ENCODE measurements around the gene BTBD9. TPM values are rescaled to one million over a fixed set of nuclear protein-coding genes. Genes with fewer than 3 reads are reported as not detected.

Gene BTBD9
- total RNA-seq, 2 experiments from 2014 or later: 8.2 to 12.2 TPM

GRCh38 chr6:38504996-38505395, 134.7 kb downstream of the BTBD9 start:
- CTCF ChIA-PET: no interaction called here
- POLR2A ChIA-PET: no interaction called here
- Mint-ChIP-seq H3K27ac (no peak overlapping the region), H3K36me3 (ENCODE audit: low read depth) (no peaks in the 10 kb centered on the region), H3K9me3 (ENCODE audit: low read depth) (no peaks in the 10 kb centered on the region), H3K4me1 (no peaks in the 10 kb centered on the region), H3K4me3 (no peak overlapping the region), H3K27me3 (no peaks in the 10 kb centered on the region)
- no peak for ATAC-seq
- intact Hi-C loops (cut with DNase I, micrococcal nuclease): no loop called here
- DNase-seq: no peak

- Mint-ChIP-seq H3K27ac (no peak overlapping the region), H3K4me1 (no peaks in the 10 kb centered on the region), H3K9me3 (ENCODE audit: low read depth) (no peaks in the 10 kb centered on the region), H3K4me3 (no peak overlapping the region), H3K36me3 (ENCODE audit: low read depth) (no peaks in the 10 kb centered on the region), H3K27me3 (no peaks in the 10 kb centered on the region)
- ChIA-PET CTCF (interaction anchor here (0.6 kb wide), 1 partner anchor 934 kb away, joined by 3 read pairs; no protein-coding TSS in a partner anchor), POLR2A (no interaction called here)
- no peak for DNase-seq
- intact Hi-C loops (cut with DNase I, micrococcal nuclease): no loop called here
- ATAC-seq: no peak
Measured at GRCh38 chr6:38503960-38504682, 135.6 kb downstream of the BTBD9 start.

GRCh38 chr6:38503032-38503773, 136.5 kb downstream of the BTBD9 start:
- CTCF ChIA-PET: interaction anchor here (0.6 to 1.5 kb wide), 3 partner anchors 9 to 933 kb away, joined by 3 to 8 read pairs (median 4); no protein-coding TSS in a partner anchor

GRCh38 chr6:38502423-38502822, 137.3 kb downstream of the BTBD9 start:
- CTCF ChIA-PET: interaction anchor here (0.6 to 1.5 kb wide), 3 partner anchors 8 to 88 kb away, joined by 3 to 8 read pairs (median 4); no protein-coding TSS in a partner anchor
- H3K4me1 Mint-ChIP-seq: no peaks in the 10 kb centered on the region
- ATAC-seq (no peak), DNase-seq (no peak)
- H3K36me3 Mint-ChIP-seq (ENCODE audit: low read depth): no peaks in the 10 kb centered on the region
- POLR2A ChIA-PET: no interaction called here
- H3K4me3 Mint-ChIP-seq: no peak overlapping the region
- intact Hi-C loops (cut with DNase I, micrococcal nuclease): no loop called here
- no peaks in the 10 kb centered on the region for H3K27me3 Mint-ChIP-seq
- H3K9me3 Mint-ChIP-seq (ENCODE audit: low read depth): no peaks in the 10 kb centered on the region
- no peak overlapping the region for H3K27ac Mint-ChIP-seq

More at GRCh38 chr6:38503032-38503773, 136.5 kb downstream of the BTBD9 start:
- H3K27me3 Mint-ChIP-seq: no peaks in the 10 kb centered on the region
- no peaks in the 10 kb centered on the region for H3K36me3 Mint-ChIP-seq (ENCODE audit: low read depth)
- intact Hi-C loops (cut with DNase I, micrococcal nuclease): no loop called here
- ATAC-seq: no peak
- POLR2A ChIA-PET: no interaction called here
- no peaks in the 10 kb centered on the region for H3K4me1 Mint-ChIP-seq
- no peak overlapping the region for H3K27ac Mint-ChIP-seq
- no peaks in the 10 kb centered on the region for H3K9me3 Mint-ChIP-seq (ENCODE audit: low read depth)
- no peak for DNase-seq
- no peak overlapping the region for H3K4me3 Mint-ChIP-seq

GRCh38 chr6:38501931-38502330, 137.8 kb downstream of the BTBD9 start:
- CTCF ChIA-PET: interaction anchor here (0.6 kb wide), 1 partner anchor 88 kb away, joined by 3 read pairs; no protein-coding TSS in a partner anchor
- H3K36me3 Mint-ChIP-seq (ENCODE audit: low read depth): no peaks in the 10 kb centered on the region

GRCh38 chr6:38499529-38500096, 140.1 kb downstream of the BTBD9 start:
- H3K4me1 Mint-ChIP-seq: peaks cover 5% of the 10 kb centered on the region
- POLR2A ChIA-PET: no interaction called here
- H3K4me3 Mint-ChIP-seq: no peak overlapping the region
- intact Hi-C loops (cut with DNase I, micrococcal nuclease): loop anchor here in 1 of 2 experiments (10.0 kb wide), 1 partner anchor 1015 kb away; no protein-coding TSS in a partner anchor
- H3K9me3 Mint-ChIP-seq (ENCODE audit: low read depth): no peaks in the 10 kb centered on the region
- CTCF ChIA-PET: no interaction called here
- H3K27ac Mint-ChIP-seq: no peak overlapping the region
- DNase-seq (no peak), ATAC-seq (no peak)
- H3K27me3 Mint-ChIP-seq: no peaks in the 10 kb centered on the region
- H3K36me3 Mint-ChIP-seq (ENCODE audit: low read depth): no peaks in the 10 kb centered on the region

More at GRCh38 chr6:38501931-38502330, 137.8 kb downstream of the BTBD9 start:
- ATAC-seq (no peak), DNase-seq (no peak)
- Mint-ChIP-seq H3K4me3 (no peak overlapping the region), H3K9me3 (ENCODE audit: low read depth) (no peaks in the 10 kb centered on the region), H3K27ac (no peak overlapping the region), H3K27me3 (no peaks in the 10 kb centered on the region), H3K4me1 (no peaks in the 10 kb centered on the region)
- POLR2A ChIA-PET: no interaction called here
- intact Hi-C loops (cut with DNase I, micrococcal nuclease): no loop called here

DNA sequence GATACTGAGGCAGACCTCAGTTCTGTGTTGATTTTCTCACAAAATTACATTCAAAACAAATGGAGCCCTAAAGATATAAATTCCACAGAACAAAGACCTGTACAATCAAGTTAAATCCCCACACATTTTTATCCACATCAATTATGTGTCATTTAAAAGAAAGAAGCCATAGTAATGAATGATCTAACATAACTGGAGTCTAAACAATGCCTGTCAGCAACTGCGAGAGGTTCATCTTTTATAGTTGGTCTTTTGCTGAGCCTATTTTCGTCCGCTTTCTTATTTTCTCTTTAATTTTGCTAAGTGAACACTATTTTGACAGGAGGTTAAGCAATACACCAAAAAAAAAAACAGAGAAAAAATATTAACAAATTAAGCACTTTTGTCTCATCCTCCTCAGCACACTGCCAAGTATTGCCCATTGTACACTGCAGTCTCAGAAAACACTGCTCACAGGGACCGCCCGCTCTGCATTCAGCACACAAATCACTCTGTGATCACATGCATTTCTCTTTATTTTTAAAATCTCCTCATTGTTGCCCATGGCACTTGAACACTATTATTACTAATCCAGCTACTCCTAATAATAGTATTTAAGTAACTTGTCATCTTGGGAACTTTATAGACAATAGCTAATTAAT, 140.8 kb downstream of the BTBD9 start:
- CTCF ChIA-PET: interaction anchor here (0.8 to 1.6 kb wide), 2 partner anchors 11 to 18 kb away, joined by 3 to 8 read pairs; no protein-coding TSS in a partner anchor
- Mint-ChIP-seq H3K4me3 (no peak overlapping the region), H3K4me1 (peaks cover 7% of the 10 kb centered on the region), H3K27me3 (no peaks in the 10 kb centered on the region), H3K36me3 (ENCODE audit: low read depth) (no peaks in the 10 kb centered on the region), H3K27ac (no peak overlapping the region), H3K9me3 (ENCODE audit: low read depth) (no peaks in the 10 kb centered on the region)
- intact Hi-C loops (cut with DNase I, micrococcal nuclease): loop anchor here in 1 of 2 experiments (10.0 kb wide), 1 partner anchor 1014 kb away; no protein-coding TSS in a partner anchor
- DNase-seq (no peak), ATAC-seq (no peak)
- POLR2A ChIA-PET: no interaction called here

DNA sequence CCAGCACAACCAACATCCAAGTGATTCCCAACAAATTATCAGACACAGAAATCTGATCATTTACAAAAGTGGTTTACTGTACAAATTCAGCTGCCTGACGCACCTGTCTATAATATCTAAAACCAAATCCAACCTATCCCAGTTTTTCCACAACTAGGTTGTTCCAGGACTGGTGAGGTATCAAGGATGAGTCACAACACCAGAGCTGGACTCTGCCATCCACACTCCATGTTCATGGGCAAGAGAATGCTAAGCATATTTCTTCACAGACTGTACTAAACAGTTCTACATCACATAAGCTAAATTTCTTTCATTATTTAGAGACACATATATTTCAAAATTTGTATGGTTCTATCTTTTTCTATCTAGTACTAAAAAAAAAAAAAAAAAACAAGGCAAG, 141.6 kb downstream of the BTBD9 start:
- Mint-ChIP-seq H3K4me3 (no peak overlapping the region), H3K27me3 (no peaks in the 10 kb centered on the region), H3K9me3 (ENCODE audit: low read depth) (no peaks in the 10 kb centered on the region), H3K36me3 (ENCODE audit: low read depth) (no peaks in the 10 kb centered on the region), H3K4me1 (peaks cover 7% of the 10 kb centered on the region), H3K27ac (no peak overlapping the region)
- ChIA-PET CTCF (interaction anchor here (0.8 to 1.6 kb wide), 2 partner anchors 10 to 19 kb away, joined by 3 to 8 read pairs; no protein-coding TSS in a partner anchor), POLR2A (interaction anchor here (0.6 to 0.7 kb wide), 2 partner anchors 33 to 763 kb away, joined by 4 to 6 read pairs; no protein-coding TSS in a partner anchor)
- no peak for DNase-seq
- no peak for ATAC-seq
- intact Hi-C loops (cut with DNase I, micrococcal nuclease): loop anchor here in 1 of 2 experiments (10.0 kb wide), 1 partner anchor 1013 kb away; no protein-coding TSS in a partner anchor

DNA sequence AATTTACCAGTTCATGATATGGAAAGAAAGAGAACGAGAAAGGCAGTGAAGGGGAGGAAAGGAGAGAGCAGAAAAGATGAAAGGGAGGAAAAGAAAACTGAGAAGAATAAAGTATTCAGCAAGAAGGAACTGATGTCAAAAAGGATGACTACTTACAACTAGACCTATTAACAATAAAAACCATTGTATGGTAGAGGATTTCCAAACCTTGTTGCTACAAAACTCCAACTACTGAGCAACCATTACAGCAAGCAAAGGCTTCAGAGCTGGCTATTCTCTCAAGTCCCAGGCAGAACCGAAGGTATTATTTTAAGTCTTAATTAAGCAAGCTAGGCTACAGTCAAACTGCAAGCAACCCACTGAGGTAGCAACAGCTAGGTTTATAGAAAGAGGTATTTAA, 142.2 kb downstream of the BTBD9 start:
- CTCF ChIA-PET: interaction anchor here (1.6 kb wide), 1 partner anchor 19 kb away, joined by 8 read pairs; no protein-coding TSS in a partner anchor
- Mint-ChIP-seq H3K9me3 (ENCODE audit: low read depth) (no peaks in the 10 kb centered on the region), H3K4me1 (peaks cover 7% of the 10 kb centered on the region), H3K4me3 (no peak overlapping the region), H3K36me3 (ENCODE audit: low read depth) (no peaks in the 10 kb centered on the region), H3K27me3 (no peaks in the 10 kb centered on the region), H3K27ac (no peak overlapping the region)
- no peak for ATAC-seq
- POLR2A ChIA-PET: interaction anchor here (0.6 to 0.7 kb wide), 2 partner anchors 33 to 763 kb away, joined by 4 to 6 read pairs; no protein-coding TSS in a partner anchor
- intact Hi-C loops (cut with DNase I, micrococcal nuclease): loop anchor here (2.0 to 10.0 kb wide), 2 partner anchors 73 to 1013 kb away; no protein-coding TSS in a partner anchor
- no peak for DNase-seq

DNA sequence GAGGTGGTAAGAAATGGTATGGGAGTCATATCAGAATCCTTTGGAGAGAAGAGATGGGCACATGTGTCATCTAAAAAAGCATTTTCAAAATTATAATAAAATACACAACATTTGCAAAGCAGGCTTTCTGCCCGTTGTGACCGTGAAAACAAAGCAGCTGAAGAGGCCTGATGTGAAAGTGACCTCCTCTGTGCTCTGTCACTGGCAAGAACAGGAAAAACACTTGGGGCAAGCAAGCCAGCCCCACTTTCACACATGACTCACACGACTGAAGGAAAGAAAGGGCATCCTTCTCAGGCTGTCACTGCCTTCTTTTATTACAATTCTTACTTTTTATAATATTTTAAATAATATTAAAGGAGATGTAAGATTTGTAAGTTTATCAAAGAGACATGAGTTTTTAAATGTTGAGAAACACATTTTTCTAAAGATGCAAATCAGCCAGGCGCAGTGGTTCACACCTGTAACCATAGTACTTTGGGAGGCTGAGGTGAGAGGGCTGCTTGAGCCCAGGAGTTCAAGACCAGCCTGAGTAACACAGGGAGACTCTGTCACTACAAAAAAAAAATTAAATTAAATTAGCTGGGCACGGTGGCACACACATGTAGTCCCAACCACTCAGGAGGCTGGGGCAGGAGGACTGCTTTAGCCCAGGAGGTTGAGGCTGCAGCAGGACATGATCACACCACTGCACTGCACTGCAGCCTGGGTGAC, 143.7 kb downstream of the BTBD9 start:
- Mint-ChIP-seq H3K4me1 (peaks cover 7% of the 10 kb centered on the region), H3K4me3 (no peak overlapping the region), H3K36me3 (ENCODE audit: low read depth) (no peaks in the 10 kb centered on the region), H3K27ac (no peak overlapping the region), H3K9me3 (ENCODE audit: low read depth) (no peaks in the 10 kb centered on the region), H3K27me3 (no peaks in the 10 kb centered on the region)
- peak; percentile 45 for DNase-seq
- ChIA-PET POLR2A (no interaction called here), CTCF (interaction anchor here (0.6 to 1.1 kb wide), 3 partner anchors 15 to 1110 kb away, joined by 3 to 5 read pairs (median 4); no protein-coding TSS in a partner anchor)
- intact Hi-C loops (cut with DNase I, micrococcal nuclease): loop anchor here (1.0 to 10.0 kb wide), 4 partner anchors 75 to 1011 kb away; partner anchors contain the start of gene MDGA1 (in 1 of the 2)
- peak; percentile 77 for ATAC-seq
